Transverse colon (tissue), 4 donors: ENCODE measurements around the gene PRPS1. TPM values are rescaled to one million over a fixed set of nuclear protein-coding genes. Genes with fewer than 3 reads are reported as not detected.

Source experiments
- DNase-seq: peaks from one replicate; pipeline ENCODE4 v3.0.0-alpha.2; 2019
- H3K27ac ChIP-seq, 4 donors: fragments of 200-600 bp; sonication (generic); 2 replicates each; pipeline ENCODE4 v1.5.1; 2016 to 2018; ENCODE audit warnings: inconsistent platforms in 4 of 4
- H3K27me3 ChIP-seq: fragments of 200-600 bp; sonication (generic); 2 replicates; pipeline ENCODE4 v1.5.1; 2017; ENCODE audit warnings: inconsistent platforms
- H3K36me3 ChIP-seq, 4 donors: fragments of 200-600 bp; sonication (generic); 2 replicates each; pipeline ENCODE4 v1.5.1; 2017 to 2019; ENCODE audit warnings: inconsistent platforms in 4 of 4
- H3K4me1 ChIP-seq, 4 donors: fragments of 200-600 bp; sonication (generic); 2 replicates each; pipeline ENCODE4 v1.5.1; 2017 to 2020; ENCODE audit warnings: inconsistent platforms in 4 of 4
- H3K4me3 ChIP-seq, 4 donors: fragments of 200-600 bp; sonication (generic); 1 replicate in 1 of 4; 2 replicates in 3 of 4; pipeline versions ENCODE4 v1.5.1 to v1.6.1; 2017 to 2019; ENCODE audit warnings: inconsistent platforms in 4 of 4
- H3K9me3 ChIP-seq, 2 donors: fragments of 200-600 bp; sonication (generic); 2 replicates each; pipeline ENCODE4 v1.5.1; 2017 to 2019; ENCODE audit warnings: inconsistent platforms in 2 of 2
- EP300 ChIP-seq: sonication (generic); formaldehyde crosslinking; IDR thresholded peaks from one replicate; pipeline ENCODE4 v1.6.1; 2017; ENCODE audit warnings: antibody characterized with exemption, low read depth
- POLR2A ChIP-seq: fragments of 450-650 bp; IDR thresholded peaks from one replicate; pipeline ENCODE4 v1.6.1; 2016; ENCODE audit warnings: antibody characterized with exemption, mild to moderate bottlenecking, moderate library complexity
- POLR2AphosphoS5 ChIP-seq, 3 donors: sonication (generic); formaldehyde crosslinking; IDR thresholded peaks; one replicate each; pipeline ENCODE4 v1.6.1; 2016; ENCODE audit warnings: antibody characterized with exemption in 3 of 3
- WGBS, 2 donors: methylation state at CpG; one replicate each; pipeline ENCODE4 v1.1.5; 2018; ENCODE audit warnings: low coverage in 1 of 2; 5-methylcytosine and 5-hydroxymethylcytosine counted together
- in situ Hi-C, 4 donors: fragments of 200-750 bp; cut with MboI; loops; one replicate each; pipeline versions ENCODE4 v1.15.0 to v1.15.1; 2017; ENCODE audit warnings: low sequenced_read_pairs in 3 of 4, low pct_ligation_motif_present in 1 of 4, low pct_unique_long_range_greater_than_20kb in 1 of 4
- intact Hi-C: fragments of 100-400 bp; cut with DNase I; formaldehyde crosslinking; loops from one replicate; pipeline ENCODE4 v1.15.1; 2023; ENCODE audit warnings: low total_unique reads
- total RNA-seq, 4 donors: library from RNA; depleted of rRNA; stranded (reverse); fragments of >200 nt; gene quantifications; one replicate each; pipeline ENCODE4 v1.1.0, GENCODE V29; 2016
- TF ChIP-seq, protein P1 (sequence below), 5 experiments: fragments of 200-600 bp in 3 of 5; fragments of 450-650 bp in 2 of 5; sonication (generic) in 3 of 5; IDR thresholded peaks; 1 replicate in 2 of 5; 2 replicates in 3 of 5; pipeline ENCODE4 v1.5.1; 2016 to 2017; ENCODE audit warnings: antibody characterized with exemption in 5 of 5, inconsistent platforms in 3 of 5, mild to moderate bottlenecking in 2 of 5, moderate library complexity in 1 of 5

PRPS1 gene
- total RNA-seq, 4 donors from 2014 or later = 1.5 to 16.5 (median 12.4) TPM

DNA sequence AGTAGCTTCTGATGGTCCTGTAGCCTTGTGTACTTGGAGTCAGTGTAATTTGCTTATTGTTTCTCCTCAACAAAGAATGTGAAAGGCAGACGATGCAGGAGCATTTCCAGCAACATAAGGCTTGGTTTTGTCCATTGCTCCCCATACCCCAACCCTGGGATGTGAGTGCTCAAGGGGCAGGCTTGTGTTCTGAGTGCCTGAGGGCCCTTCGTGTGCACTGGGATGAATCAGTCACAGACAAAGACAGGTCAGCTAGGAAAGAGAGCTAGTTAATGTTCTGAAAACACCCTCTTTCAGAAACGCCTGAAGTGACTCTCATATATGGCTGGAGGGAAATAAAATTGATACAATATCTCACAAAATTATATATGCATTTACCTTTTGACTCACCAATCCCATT lies 59.1 kb downstream of the PRPS1 start:
- WGBS, 2 donors = 61 to 80% methylated on average over 1 to 3 of the region's 3 CpGs
- Histone ChIP-seq H3K4me3 (no peak overlapping the region), H3K27me3 (no peaks in the 10 kb centered on the region), H3K36me3 (no peaks in the 10 kb centered on the region), H3K9me3 (no peaks in the 10 kb centered on the region), H3K4me1 (peaks cover 6 to 29% (median 7%) of the 10 kb centered on the region in 4 donors), H3K27ac (no peak overlapping the region)
- no peak for DNase-seq
- intact Hi-C loops = no loop called here
- TF ChIP-seq EP300 = no peak
- TF ChIP-seq POLR2A = no peak
- TF ChIP-seq, protein P1, sequence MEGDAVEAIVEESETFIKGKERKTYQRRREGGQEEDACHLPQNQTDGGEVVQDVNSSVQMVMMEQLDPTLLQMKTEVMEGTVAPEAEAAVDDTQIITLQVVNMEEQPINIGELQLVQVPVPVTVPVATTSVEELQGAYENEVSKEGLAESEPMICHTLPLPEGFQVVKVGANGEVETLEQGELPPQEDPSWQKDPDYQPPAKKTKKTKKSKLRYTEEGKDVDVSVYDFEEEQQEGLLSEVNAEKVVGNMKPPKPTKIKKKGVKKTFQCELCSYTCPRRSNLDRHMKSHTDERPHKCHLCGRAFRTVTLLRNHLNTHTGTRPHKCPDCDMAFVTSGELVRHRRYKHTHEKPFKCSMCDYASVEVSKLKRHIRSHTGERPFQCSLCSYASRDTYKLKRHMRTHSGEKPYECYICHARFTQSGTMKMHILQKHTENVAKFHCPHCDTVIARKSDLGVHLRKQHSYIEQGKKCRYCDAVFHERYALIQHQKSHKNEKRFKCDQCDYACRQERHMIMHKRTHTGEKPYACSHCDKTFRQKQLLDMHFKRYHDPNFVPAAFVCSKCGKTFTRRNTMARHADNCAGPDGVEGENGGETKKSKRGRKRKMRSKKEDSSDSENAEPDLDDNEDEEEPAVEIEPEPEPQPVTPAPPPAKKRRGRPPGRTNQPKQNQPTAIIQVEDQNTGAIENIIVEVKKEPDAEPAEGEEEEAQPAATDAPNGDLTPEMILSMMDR (IDR thresholded peaks at IDR 0.05) = no peak
- TF ChIP-seq POLR2AphosphoS5 (IDR thresholded peaks at IDR 0.05) = no peak
- in situ Hi-C loops = no loop called here

DNA sequence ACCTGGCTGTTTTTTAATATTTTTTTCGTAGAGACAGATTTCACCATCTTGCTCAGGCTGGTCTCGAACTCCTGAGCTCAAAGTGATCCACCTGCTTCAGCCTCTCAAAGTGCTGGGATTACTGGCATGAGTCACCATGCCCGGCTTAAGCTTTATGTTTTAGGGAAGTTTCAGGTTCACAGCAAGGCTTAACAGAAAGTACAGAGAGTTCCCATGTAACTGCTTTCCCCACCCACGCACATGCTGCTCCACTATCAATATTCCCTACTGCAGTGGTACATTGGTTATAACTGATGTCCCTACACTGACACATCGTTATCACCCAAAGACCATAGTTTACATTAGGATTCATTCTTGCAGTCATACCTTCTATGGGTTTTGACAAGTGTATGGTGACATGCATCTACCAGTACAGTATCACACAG lies 62.7 kb downstream of the PRPS1 start:
- no peaks in the 10 kb centered on the region for H3K9me3 ChIP-seq
- 73 to 90% methylated on average over 2 to 5 of the region's 5 CpGs for WGBS, 2 donors

DNA sequence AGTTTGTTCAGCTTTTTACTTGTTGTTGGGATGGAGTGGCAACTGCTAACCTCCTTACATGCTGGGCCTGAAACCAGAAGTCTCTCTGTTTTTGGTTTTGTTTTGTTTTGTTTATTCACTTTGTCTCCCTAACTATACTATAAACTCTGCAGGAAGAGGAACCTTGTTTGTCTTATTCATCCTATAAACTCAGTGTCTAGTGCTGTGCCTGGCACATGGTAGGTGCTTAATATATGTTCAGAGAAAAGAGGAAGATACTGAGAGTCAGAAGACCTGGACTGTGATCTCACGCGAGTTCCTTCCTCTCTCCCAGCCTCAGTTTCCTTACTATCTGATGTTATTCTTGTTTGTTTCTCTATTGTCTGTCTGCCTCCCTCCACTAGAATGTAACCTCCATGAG lies 71.3 kb downstream of the PRPS1 start:
- TF ChIP-seq POLR2AphosphoS5 (IDR thresholded peaks at IDR 0.05) (no peak), POLR2A (no peak), EP300 (no peak)
- TF ChIP-seq, protein P1 (IDR thresholded peaks at IDR 0.05) = no peak
- intact Hi-C loops (no loop called here), in situ Hi-C loops (no loop called here)
- no peak for DNase-seq
- H3K36me3 ChIP-seq = no peaks in the 10 kb centered on the region
- 77 to 100% methylated on average over 2 of the region's 2 CpGs for WGBS, 2 donors
- H3K4me3 ChIP-seq = no peak overlapping the region
- H3K4me1 ChIP-seq = no peaks in the 10 kb centered on the region
- H3K27me3 ChIP-seq = no peaks in the 10 kb centered on the region
- no peaks in the 10 kb centered on the region for H3K9me3 ChIP-seq
- peak overlapping the region; percentile 21 to 70 (median 62) for H3K27ac ChIP-seq

More for the DNA sequence above, 62.7 kb downstream of the PRPS1 start:
- DNase-seq = no peak
- H3K36me3 ChIP-seq = no peaks in the 10 kb centered on the region
- no peak overlapping the region for H3K27ac ChIP-seq
- no peak overlapping the region for H3K4me3 ChIP-seq
- in situ Hi-C loops (no loop called here), intact Hi-C loops (no loop called here)
- H3K27me3 ChIP-seq = no peaks in the 10 kb centered on the region
- H3K4me1 ChIP-seq = no peaks in the 10 kb centered on the region
- TF ChIP-seq POLR2AphosphoS5 (IDR thresholded peaks at IDR 0.05) = no peak
- TF ChIP-seq EP300 = no peak
- TF ChIP-seq, protein P1 (IDR thresholded peaks at IDR 0.05) = no peak
- no peak for TF ChIP-seq POLR2A

DNA sequence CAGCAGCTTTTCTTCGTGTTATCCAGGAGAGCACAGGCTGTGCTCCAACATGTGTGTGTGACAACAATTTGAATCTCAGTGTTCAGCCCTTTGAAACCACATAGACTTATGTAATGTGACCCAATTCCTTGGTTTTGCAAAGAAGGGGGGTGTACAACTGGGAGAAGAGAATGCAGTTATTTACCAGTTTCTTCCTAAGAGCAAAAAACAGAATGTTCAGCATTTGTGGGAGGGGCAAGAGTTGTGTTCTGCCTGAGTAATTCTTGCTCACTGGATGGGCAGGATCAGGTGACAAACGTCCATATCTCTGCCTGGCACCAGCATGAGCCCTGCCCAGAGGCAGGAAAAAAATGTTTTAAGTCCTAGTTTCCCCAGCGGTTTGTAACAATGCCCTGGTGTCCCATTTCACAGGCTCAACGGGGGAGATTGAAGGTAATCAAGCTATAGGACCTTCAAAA lies 72.0 kb downstream of the PRPS1 start:
- WGBS, 2 donors = 30% methylated on average over 4 of the region's 4 CpGs; no CpG with 5 or more reads in 1 of the 2 donors
- TF ChIP-seq POLR2A (no peak), POLR2AphosphoS5 (IDR thresholded peaks at IDR 0.05) (peak; percentile 39 to 64 (median 51))
- in situ Hi-C loops (no loop called here), intact Hi-C loops (no loop called here)
- no peaks in the 10 kb centered on the region for H3K36me3 ChIP-seq
- no peaks in the 10 kb centered on the region for H3K9me3 ChIP-seq
- no peaks in the 10 kb centered on the region for H3K27me3 ChIP-seq
- DNase-seq = no peak
- H3K4me3 ChIP-seq = no peak overlapping the region
- H3K27ac ChIP-seq = peak overlapping the region; percentile 21 to 70 (median 62)
- H3K4me1 ChIP-seq = no peaks in the 10 kb centered on the region

Other genes with a start within 250 kb of the PRPS1 start
- gene FRMPD3, start 178.9 kb upstream of the PRPS1 start, total RNA-seq = under 1 TPM in 3 of 4 donors, not detected in 1; under 0.01 to 0.75 (median 0.16) TPM
- 100 to 1,000 TPM; 146 to 349 (median 202) TPM for gene TSC22D3, start 147.3 kb downstream of the PRPS1 start, total RNA-seq
- not detected for gene NCBP2L, start 149.2 kb downstream of the PRPS1 start, total RNA-seq
- gene MID2, start 197.4 kb downstream of the PRPS1 start, total RNA-seq = 10 to 100 TPM in 2 of 4 donors, 1 to 10 TPM in 2; 4.6 to 76.6 (median 12.8) TPM